Parathyroid adenoma (tissue), 2 donors: ENCODE measurements around the gene AKR1B1.

Experiments
- H2AFZ ChIP-seq: fragments of 300-600 bp; sonication (generic); one replicate; pipeline ENCODE4 v1.7.0; 2017; ENCODE audit warnings: antibody characterized with exemption, mild to moderate bottlenecking
- H3K27ac ChIP-seq: fragments of 300-600 bp; sonication (generic); one replicate; pipeline ENCODE4 v1.7.0; 2017
- H3K27me3 ChIP-seq: fragments of 300-600 bp; sonication (generic); one replicate; pipeline ENCODE4 v1.7.0; 2017; ENCODE audit warnings: low read length; ENCODE audit not compliant: control insufficient read depth, insufficient read depth
- H3K36me3 ChIP-seq: fragments of 300-600 bp; sonication (generic); one replicate; pipeline ENCODE4 v1.7.0; 2017; ENCODE audit warnings: low read length; ENCODE audit not compliant: control insufficient read depth, insufficient read depth
- H3K4me1 ChIP-seq: fragments of 300-600 bp; sonication (generic); one replicate; pipeline ENCODE4 v1.7.0; 2017; ENCODE audit warnings: control low read depth
- H3K4me2 ChIP-seq: fragments of 300-600 bp; sonication (generic); one replicate; pipeline ENCODE4 v1.7.0; 2017; ENCODE audit warnings: low read length
- H3K4me3 ChIP-seq: fragments of 300-600 bp; sonication (generic); one replicate; pipeline ENCODE4 v1.7.0; 2017; ENCODE audit warnings: low read depth, low read length
- H3K79me2 ChIP-seq: fragments of 300-600 bp; sonication (generic); one replicate; pipeline ENCODE4 v1.7.0; 2017; ENCODE audit warnings: control low read depth
- H3K9ac ChIP-seq: fragments of 300-600 bp; sonication (generic); one replicate; pipeline ENCODE4 v1.7.0; 2017; ENCODE audit warnings: mild to moderate bottlenecking
- H3K9me3 ChIP-seq: fragments of 300-600 bp; sonication (generic); one replicate; pipeline ENCODE4 v1.7.0; 2017; ENCODE audit warnings: low read length; ENCODE audit not compliant: control insufficient read depth
- CTCF ChIP-seq: fragments of 300-600 bp; sonication (generic); IDR thresholded peaks from one replicate; pipeline ENCODE4 v1.7.0; 2017; ENCODE audit warnings: antibody characterized with exemption, mild to moderate bottlenecking
- donor health status: primary hyperparathyroidism.

AKR1B1 gene

GRCh38 chr7:134425777-134426176 is 33.1 kb downstream of the AKR1B1 start:
- TF ChIP-seq CTCF, result no peak
- Histone ChIP-seq H3K27me3 (no peaks in the 10 kb centered on the region), H3K79me2 (no peaks in the 10 kb centered on the region), H3K4me3 (no peak overlapping the region), H3K9ac (no peak overlapping the region), H3K9me3 (no peaks in the 10 kb centered on the region), H3K27ac (no peak overlapping the region), H3K4me2 (no peak overlapping the region), H3K4me1 (no peaks in the 10 kb centered on the region), H3K36me3 (no peaks in the 10 kb centered on the region), H2AFZ (no peak overlapping the region)

GRCh38 chr7:134422638-134423037 is 36.3 kb downstream of the AKR1B1 start:
- Histone ChIP-seq H3K4me3 (no peak overlapping the region), H2AFZ (no peak overlapping the region), H3K79me2 (no peaks in the 10 kb centered on the region), H3K9me3 (no peaks in the 10 kb centered on the region), H3K4me1 (peaks cover 4% of the 10 kb centered on the region), H3K4me2 (no peak overlapping the region), H3K36me3 (no peaks in the 10 kb centered on the region), H3K9ac (no peak overlapping the region), H3K27me3 (no peaks in the 10 kb centered on the region), H3K27ac (no peak overlapping the region)
- TF ChIP-seq CTCF, result no peak

DNA sequence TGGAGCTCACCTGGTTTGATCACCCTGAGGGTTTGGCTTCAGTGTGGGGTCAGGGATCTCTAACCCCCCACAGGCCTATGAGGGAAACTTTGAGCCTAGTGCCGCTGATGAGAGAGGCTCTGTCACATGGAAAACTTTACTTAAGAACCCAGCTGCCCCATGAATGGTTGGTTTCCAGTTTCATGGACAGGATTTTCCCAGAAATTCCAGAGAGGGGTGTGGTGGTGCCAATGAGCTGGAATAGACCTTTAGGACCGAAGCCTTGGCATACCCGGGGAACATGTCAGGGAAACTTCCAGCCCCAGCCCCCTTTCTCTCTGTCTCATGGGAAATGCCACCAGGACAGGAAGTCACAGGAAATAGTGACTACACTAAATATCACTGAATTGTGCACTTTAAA is 36.9 kb downstream of the AKR1B1 start:
- Histone ChIP-seq H2AFZ (no peak overlapping the region), H3K4me2 (no peak overlapping the region), H3K9ac (no peak overlapping the region), H3K79me2 (no peaks in the 10 kb centered on the region), H3K4me3 (no peak overlapping the region), H3K9me3 (no peaks in the 10 kb centered on the region), H3K27me3 (no peaks in the 10 kb centered on the region), H3K36me3 (no peaks in the 10 kb centered on the region), H3K4me1 (peaks cover 4% of the 10 kb centered on the region), H3K27ac (no peak overlapping the region)
- no peak for TF ChIP-seq CTCF

GRCh38 chr7:134420424-134421125 is 38.3 kb downstream of the AKR1B1 start:
- H3K79me2 ChIP-seq, result no peaks in the 10 kb centered on the region
- H3K9me3 ChIP-seq, result no peaks in the 10 kb centered on the region
- no peak overlapping the region for H3K4me3 ChIP-seq
- H3K4me1 ChIP-seq, result peaks cover 4% of the 10 kb centered on the region
- H3K27ac ChIP-seq, result no peak overlapping the region
- peak overlapping the region; percentile 38 for H2AFZ ChIP-seq
- peak; percentile 58 for TF ChIP-seq CTCF
- H3K27me3 ChIP-seq, result no peaks in the 10 kb centered on the region
- H3K9ac ChIP-seq, result no peak overlapping the region
- H3K36me3 ChIP-seq, result no peaks in the 10 kb centered on the region
- no peak overlapping the region for H3K4me2 ChIP-seq

DNA sequence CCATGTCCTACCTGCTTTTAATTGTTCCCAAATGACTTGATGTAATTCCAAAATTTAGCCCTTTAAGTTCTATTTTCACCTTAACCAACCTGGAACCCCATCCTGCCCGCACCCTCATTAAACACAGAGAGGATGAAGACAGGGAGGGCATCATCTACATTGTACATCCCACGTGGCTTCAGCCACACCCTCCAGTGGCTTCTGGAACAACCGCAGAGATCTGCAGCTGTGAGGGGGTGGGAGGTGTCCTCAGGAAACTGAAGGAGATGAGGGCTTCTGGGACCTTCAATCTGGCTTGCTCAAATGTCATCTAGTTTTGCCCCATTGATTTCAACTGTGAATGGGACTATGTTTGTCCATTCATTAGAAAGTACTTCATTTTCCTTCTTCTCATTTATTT is 39.0 kb downstream of the AKR1B1 start:
- Histone ChIP-seq H3K4me2 (no peak overlapping the region), H3K27me3 (no peaks in the 10 kb centered on the region), H3K36me3 (no peaks in the 10 kb centered on the region), H3K9me3 (no peaks in the 10 kb centered on the region), H3K4me3 (no peak overlapping the region), H2AFZ (peak overlapping the region; percentile 38), H3K27ac (no peak overlapping the region), H3K4me1 (peaks cover 4% of the 10 kb centered on the region), H3K79me2 (no peaks in the 10 kb centered on the region), H3K9ac (no peak overlapping the region)
- no peak for TF ChIP-seq CTCF
